CD4-positive, alpha-beta T cell treated with Interleukin-2 at 100 ng/mL for 4 hours (primary cell): ENCODE measurements around the gene BMX.

Experiments used
- DNase-seq: peaks from one replicate; pipeline ENCODE4 v3.0.0-alpha.2; 2020; ENCODE audit warnings: low spot score

Gene BMX

GRCh38 chrX:15507005-15507404 is 6.4 kb downstream of the BMX start:
- DNase-seq = no peak

- DNase-seq = no peak
Observed at GRCh38 chrX:15509845-15510244, 9.2 kb downstream of the BMX start.

GRCh38 chrX:15511563-15511962 is 11.0 kb downstream of the BMX start:
- no peak for DNase-seq

- DNase-seq = no peak
Observed at GRCh38 chrX:15512401-15512965, 11.9 kb downstream of the BMX start.

GRCh38 chrX:15514279-15514678 is 13.7 kb downstream of the BMX start:
- DNase-seq = no peak

GRCh38 chrX:15515931-15516330 is 15.3 kb downstream of the BMX start:
- no peak for DNase-seq

GRCh38 chrX:15522464-15522863 is 21.9 kb downstream of the BMX start:
- no peak for DNase-seq

GRCh38 chrX:15523088-15523487 is 22.5 kb downstream of the BMX start:
- DNase-seq = no peak

- no peak for DNase-seq
Observed at GRCh38 chrX:15524417-15524816, 23.8 kb downstream of the BMX start.

- DNase-seq = no peak
Observed at GRCh38 chrX:15525664-15526416, 25.2 kb downstream of the BMX start.

- DNase-seq = no peak
Observed at GRCh38 chrX:15529165-15529564, 28.6 kb downstream of the BMX start.

GRCh38 chrX:15530318-15530717 is 29.7 kb downstream of the BMX start:
- no peak for DNase-seq

GRCh38 chrX:15546745-15547144 is 46.1 kb downstream of the BMX start:
- DNase-seq = no peak

- DNase-seq = no peak
Observed at GRCh38 chrX:15547356-15547755, 46.7 kb downstream of the BMX start.

- DNase-seq = no peak
Observed at GRCh38 chrX:15549189-15550012, 48.8 kb downstream of the BMX start.

GRCh38 chrX:15559227-15559626 is 58.6 kb downstream of the BMX start:
- no peak for DNase-seq

- no peak for DNase-seq
Observed at GRCh38 chrX:15560924-15561323, 60.3 kb downstream of the BMX start.

- DNase-seq = no peak
Observed at GRCh38 chrX:15563056-15563455, 62.4 kb downstream of the BMX start.

GRCh38 chrX:15564981-15565579 is 64.5 kb downstream of the BMX start:
- no peak for DNase-seq

GRCh38 chrX:15566244-15566643 is 65.6 kb downstream of the BMX start:
- DNase-seq = no peak

- DNase-seq = no peak
Observed at GRCh38 chrX:15567267-15567666, 66.7 kb downstream of the BMX start.

GRCh38 chrX:15567886-15568616 is 67.4 kb downstream of the BMX start:
- no peak for DNase-seq
